Rectal smooth muscle tissue (tissue), 1 donor: ENCODE measurements around the gene LCTL.
A peak's percentile ranks its signal among the peaks of the same experiment; 100 is the strongest.
"Not testable (repeated sequence)": the region's sequence is repeated elsewhere in the genome, so short reads cannot be mapped to it uniquely, and the experiment has no call there.

Experiments
- H3K27ac ChIP-seq: one replicate; pipeline ENCODE4 v1.7.0; 2013; ENCODE audit warnings: low read depth, low read length, inconsistent platforms
- H3K27me3 ChIP-seq: one replicate; pipeline ENCODE4 v1.7.0; 2013; ENCODE audit warnings: low read length; ENCODE audit not compliant: control insufficient read depth, insufficient read depth
- H3K36me3 ChIP-seq: one replicate; pipeline ENCODE4 v1.7.0; 2013; ENCODE audit warnings: low read length; ENCODE audit not compliant: control insufficient read depth, insufficient read depth
- H3K4me1 ChIP-seq: one replicate; pipeline ENCODE4 v1.7.0; 2013; ENCODE audit warnings: low read length; ENCODE audit not compliant: control insufficient read depth, insufficient read depth
- H3K4me3 ChIP-seq: one replicate; pipeline ENCODE4 v1.7.0; 2013; ENCODE audit warnings: low read length
- H3K9ac ChIP-seq: one replicate; pipeline ENCODE4 v1.7.0; 2013; ENCODE audit warnings: low read length

LCTL gene

GRCh38 chr15:66542896-66543295 is 22.9 kb downstream of the LCTL start:
- H3K27ac ChIP-seq = no peak overlapping the region
- no peak overlapping the region for H3K9ac ChIP-seq
- H3K4me1 ChIP-seq = no peaks in the 10 kb centered on the region
- H3K4me3 ChIP-seq = no peak overlapping the region
- no peaks in the 10 kb centered on the region for H3K36me3 ChIP-seq
- no peaks in the 10 kb centered on the region for H3K27me3 ChIP-seq

- Histone ChIP-seq H3K4me3 (no peak overlapping the region), H3K36me3 (no peaks in the 10 kb centered on the region), H3K27ac (no peak overlapping the region), H3K4me1 (no peaks in the 10 kb centered on the region), H3K9ac (no peak overlapping the region), H3K27me3 (no peaks in the 10 kb centered on the region)
These were observed 30.7 kb downstream of the LCTL start for GRCh38 chr15:66535056-66535455.

- no peaks in the 10 kb centered on the region for H3K27me3 ChIP-seq
- no peaks in the 10 kb centered on the region for H3K4me1 ChIP-seq
- no peak overlapping the region for H3K27ac ChIP-seq
- H3K9ac ChIP-seq = no peak overlapping the region
- no peak overlapping the region for H3K4me3 ChIP-seq
- H3K36me3 ChIP-seq = peaks cover 5% of the 10 kb centered on the region
These were observed 41.0 kb downstream of the LCTL start for GRCh38 chr15:66524838-66525237.

- no peaks in the 10 kb centered on the region for H3K27me3 ChIP-seq
- H3K9ac ChIP-seq = no peak overlapping the region
- H3K4me1 ChIP-seq = no peaks in the 10 kb centered on the region
- H3K36me3 ChIP-seq = peaks cover 3% of the 10 kb centered on the region
- no peak overlapping the region for H3K4me3 ChIP-seq
- no peak overlapping the region for H3K27ac ChIP-seq
These were observed 41.9 kb downstream of the LCTL start for GRCh38 chr15:66523926-66524325.

- H3K27me3 ChIP-seq = no peaks in the 10 kb centered on the region
- no peak overlapping the region for H3K9ac ChIP-seq
- H3K36me3 ChIP-seq = peaks cover under 1% of the 10 kb centered on the region
- no peak overlapping the region for H3K4me3 ChIP-seq
- no peak overlapping the region for H3K27ac ChIP-seq
- H3K4me1 ChIP-seq = no peaks in the 10 kb centered on the region
These were observed 49.9 kb downstream of the LCTL start for GRCh38 chr15:66515901-66516322.

GRCh38 chr15:66514586-66514985 is 51.2 kb downstream of the LCTL start:
- H3K36me3 ChIP-seq = no peaks in the 10 kb centered on the region
- H3K4me3 ChIP-seq = no peak overlapping the region
- no peaks in the 10 kb centered on the region for H3K27me3 ChIP-seq
- H3K27ac ChIP-seq = no peak overlapping the region
- no peaks in the 10 kb centered on the region for H3K4me1 ChIP-seq
- no peak overlapping the region for H3K9ac ChIP-seq

GRCh38 chr15:66508293-66508883 is 57.4 kb downstream of the LCTL start:
- H3K36me3 ChIP-seq = no peaks in the 10 kb centered on the region
- H3K4me3 ChIP-seq = no peak overlapping the region
- H3K27ac ChIP-seq = no peak overlapping the region
- no peaks in the 10 kb centered on the region for H3K27me3 ChIP-seq
- no peak overlapping the region for H3K9ac ChIP-seq
- peaks cover 10% of the 10 kb centered on the region for H3K4me1 ChIP-seq

- peaks cover 13% of the 10 kb centered on the region for H3K4me1 ChIP-seq
- H3K9ac ChIP-seq = no peak overlapping the region
- H3K27ac ChIP-seq = peak overlapping the region; percentile 91
- H3K4me3 ChIP-seq = peak overlapping the region; percentile 100
- no peaks in the 10 kb centered on the region for H3K27me3 ChIP-seq
- H3K36me3 ChIP-seq = peaks cover 8% of the 10 kb centered on the region
These were observed 60.0 kb downstream of the LCTL start for GRCh38 chr15:66505818-66506217.

GRCh38 chr15:66505430-66505811 is 60.4 kb downstream of the LCTL start:
- Histone ChIP-seq H3K27me3 (no peaks in the 10 kb centered on the region), H3K9ac (peak overlapping the region; percentile 83), H3K36me3 (peaks cover 12% of the 10 kb centered on the region), H3K27ac (peak overlapping the region; percentile 91), H3K4me1 (peaks cover 13% of the 10 kb centered on the region), H3K4me3 (peak overlapping the region; percentile 100)

- Histone ChIP-seq H3K4me1 (peaks cover 13% of the 10 kb centered on the region), H3K9ac (peak within 1 kb of the TSS; percentile 95), H3K27ac (peak within 1 kb of the TSS; percentile 91), H3K36me3 (peaks cover 17% of the 10 kb centered on the region), H3K4me3 (peak within 1 kb of the TSS; percentile 100), H3K27me3 (no peaks in the 10 kb centered on the region)
These were observed 61.0 kb downstream of the LCTL start, which contains the start of the genes RPL4 and ZWILCH for GRCh38 chr15:66504563-66505429. Gene RPL4 (minus strand): TSS chr15:66504855. CDS start chr15:66504790, 65 bp downstream. Gene ZWILCH (plus strand): TSS chr15:66505326. CDS start chr15:66505339, 13 bp downstream.

- Histone ChIP-seq H3K27me3 (no peaks in the 10 kb centered on the region), H3K27ac (peak overlapping the region; percentile 91), H3K4me3 (peak overlapping the region; percentile 100), H3K36me3 (peaks cover 18% of the 10 kb centered on the region), H3K9ac (peak overlapping the region; percentile 95), H3K4me1 (peaks cover 13% of the 10 kb centered on the region)
These were observed 61.8 kb downstream of the LCTL start for GRCh38 chr15:66503780-66504562.

- peaks cover 13% of the 10 kb centered on the region for H3K4me1 ChIP-seq
- not testable (repeated sequence) for H3K27me3 ChIP-seq, H3K27ac ChIP-seq, H3K9ac ChIP-seq
- peak overlapping the region; percentile 100 for H3K4me3 ChIP-seq
- H3K36me3 ChIP-seq = peaks cover 18% of the 10 kb centered on the region
These were observed 62.7 kb downstream of the LCTL start for GRCh38 chr15:66503041-66503648.
